GM08714 (cell line): Measurements from ENCODE around the gene SCCPDH.
"Not testable (repeated sequence)": the region's sequence is repeated elsewhere in the genome, so short reads cannot be mapped to it uniquely, and the experiment has no call there.

Source experiments
- H3K4me3 ChIP-seq: fragments of 200-500 bp; sonication (Bioruptor generic); 2 replicates; pipeline ENCODE4 v1.5.1; 2014; ENCODE audit warnings: mild to moderate bottlenecking, low read length, inconsistent platforms
- ZNF274 ChIP-seq: IDR thresholded peaks from 2 replicates; pipeline ENCODE4 v1.6.1; 2012; ENCODE audit warnings: mild to moderate bottlenecking, low read depth, low read length

Gene SCCPDH

DNA sequence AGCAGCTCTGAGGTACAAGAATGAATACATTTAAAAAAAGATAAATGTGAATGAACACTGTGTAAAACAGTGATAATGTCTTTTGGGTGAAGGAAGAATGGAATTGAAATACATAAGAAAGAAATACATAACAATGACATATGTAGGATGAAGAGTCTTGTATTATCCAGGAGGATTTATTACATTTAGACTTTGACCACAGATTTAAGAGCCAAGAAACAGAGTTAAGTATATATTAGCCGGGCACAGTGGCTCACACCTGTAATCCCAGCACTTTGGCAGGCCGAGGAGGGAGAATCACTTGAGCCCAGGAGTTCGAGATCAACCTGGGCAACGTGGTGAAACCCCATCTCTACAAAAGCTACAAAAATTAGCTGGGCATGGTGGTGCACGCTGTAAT lies 79.7 kb downstream of the SCCPDH start:
- H3K4me3 ChIP-seq = no peak overlapping the region
- TF ChIP-seq ZNF274 = no peak

DNA sequence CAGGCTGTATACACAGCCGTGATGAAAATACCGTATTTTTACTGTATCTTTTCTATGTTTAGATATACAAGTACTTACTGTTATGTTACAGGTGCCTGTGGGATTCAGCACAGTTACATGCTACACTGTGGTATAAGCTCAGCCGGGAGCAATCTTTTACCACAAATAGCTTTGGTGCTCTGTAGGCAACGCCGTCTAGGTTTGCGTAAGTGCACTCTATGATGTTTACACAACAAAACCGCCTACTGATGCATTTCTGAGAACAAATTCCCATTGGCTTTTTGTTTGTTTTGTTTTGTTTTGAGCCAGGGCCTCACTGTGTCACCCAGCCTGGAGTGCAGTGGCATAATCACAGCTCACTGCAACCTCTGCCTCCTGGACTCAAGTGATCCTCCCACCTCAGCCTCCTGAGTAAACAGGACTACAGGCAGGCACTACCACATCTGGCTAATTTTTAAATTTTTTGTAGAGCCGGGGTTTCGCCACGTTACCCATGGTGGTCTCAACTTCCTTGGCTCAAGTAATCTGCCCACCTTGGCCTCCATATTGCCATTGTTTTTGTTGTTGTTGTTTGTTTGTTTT lies 81.0 kb downstream of the SCCPDH start:
- TF ChIP-seq ZNF274 = no peak
- no peak overlapping the region for H3K4me3 ChIP-seq

DNA sequence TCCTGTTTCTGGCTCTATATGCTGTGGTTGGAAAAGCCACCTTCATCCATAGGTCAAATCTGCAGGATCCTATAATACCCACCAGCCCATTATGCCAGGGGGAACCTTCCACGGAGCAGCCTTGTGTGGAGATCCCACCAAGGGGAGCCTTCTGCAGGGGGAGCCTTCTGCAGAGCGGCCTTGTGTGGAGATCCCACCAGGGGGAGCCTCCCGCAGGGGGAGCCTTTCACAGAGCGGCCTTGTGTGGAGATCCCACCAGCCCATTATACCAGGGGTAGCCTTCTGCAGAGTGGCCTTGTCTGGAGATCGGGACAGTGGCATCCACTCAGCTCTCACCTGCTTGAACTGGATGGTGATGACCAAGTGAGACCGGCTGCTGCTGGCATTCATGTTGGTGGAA lies 85.3 kb downstream of the SCCPDH start:
- no peak overlapping the region for H3K4me3 ChIP-seq
- TF ChIP-seq ZNF274 = no peak

GRCh38 chr1:246811985-246812384 lies 87.8 kb downstream of the SCCPDH start:
- H3K4me3 ChIP-seq = no peak overlapping the region
- TF ChIP-seq ZNF274 = no peak

- H3K4me3 ChIP-seq = not testable (repeated sequence)
Observed at GRCh38 chr1:246813325-246813724, 89.1 kb downstream of the SCCPDH start.

DNA sequence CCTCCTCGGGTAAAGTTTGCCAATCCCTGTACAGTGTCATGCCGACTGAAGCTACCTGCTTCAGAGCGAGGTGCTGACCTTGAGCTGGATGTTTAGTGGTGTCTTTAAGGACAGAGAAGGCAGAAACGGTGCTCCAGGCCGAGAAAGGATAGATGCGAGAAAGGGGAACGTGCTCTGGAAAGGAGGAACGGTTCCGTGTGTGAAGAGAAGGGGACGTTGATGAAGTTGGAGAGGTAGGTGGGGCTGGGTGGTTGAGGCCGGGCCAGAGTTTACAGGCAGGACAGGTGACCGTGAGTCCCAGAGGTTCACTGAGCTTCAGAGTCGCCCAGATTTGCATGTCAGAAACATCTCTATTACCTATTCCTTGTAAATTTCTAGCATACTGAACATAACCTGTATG lies 90.7 kb downstream of the SCCPDH start:
- TF ChIP-seq ZNF274 = no peak
- H3K4me3 ChIP-seq = no peak overlapping the region

DNA sequence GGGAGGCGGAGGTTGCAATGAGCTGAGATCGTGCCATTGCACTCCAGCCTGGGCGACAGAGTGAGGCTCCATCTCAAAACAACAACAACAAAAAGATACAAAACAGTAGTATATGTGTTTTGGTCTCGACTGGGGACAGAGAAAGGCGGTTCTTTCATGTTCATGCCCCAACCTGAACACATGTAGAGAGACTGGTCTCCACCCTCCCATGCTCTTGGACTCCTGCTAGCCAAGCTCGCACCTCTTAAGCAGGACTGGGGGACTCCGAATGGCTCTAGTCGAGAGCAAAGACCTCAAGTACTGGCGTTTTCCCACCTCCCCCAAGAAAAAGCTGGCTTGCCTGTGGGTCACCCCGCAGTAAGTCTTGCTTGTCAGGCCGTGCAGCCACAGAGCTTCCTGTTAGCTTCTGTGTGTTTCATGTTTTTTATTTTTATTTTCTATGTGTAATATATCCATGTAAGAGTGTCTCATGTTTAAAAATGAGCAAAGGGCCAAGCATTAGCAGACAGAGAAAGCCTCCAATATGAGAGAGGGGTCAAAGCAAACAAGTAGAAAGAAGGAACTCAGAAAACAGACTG lies 91.6 kb downstream of the SCCPDH start:
- H3K4me3 ChIP-seq = no peak overlapping the region
- TF ChIP-seq ZNF274 = no peak
